AML-193 (cell line): ENCODE results near the gene STUM.

Source experiments
- DNase-seq, 2 experiments: peaks; one replicate each; lab custom pipeline; 2025; lab: John Stamatoyannopoulos, UW

STUM gene

GRCh38 chr1:226654046-226654667, 105.6 kb downstream of the STUM start:
- no peak for DNase-seq

- no peak for DNase-seq
These were observed 106.1 kb downstream of the STUM start for GRCh38 chr1:226654668-226655055.

GRCh38 chr1:226655251-226656163, 106.9 kb downstream of the STUM start:
- DNase-seq = peak in 1 of 2 experiments; percentile 4

GRCh38 chr1:226656201-226656600, 107.6 kb downstream of the STUM start:
- DNase-seq = no peak

- DNase-seq = no peak
These were observed 108.2 kb downstream of the STUM start for GRCh38 chr1:226656601-226657277.

- DNase-seq = no peak
These were observed 109.5 kb downstream of the STUM start for GRCh38 chr1:226657895-226658545.

- no peak for DNase-seq
These were observed 110.1 kb downstream of the STUM start for GRCh38 chr1:226658546-226659125.
